ENCODE measurements around the gene ZNF784. TPM values are rescaled to one million over a fixed set of nuclear protein-coding genes. Genes with fewer than 3 reads are reported as not detected.

Gene ZNF784
- total RNA-seq, 4 donors from 2014 or later = 1.3 to 6.0 (median 2.3) TPM

DNA sequence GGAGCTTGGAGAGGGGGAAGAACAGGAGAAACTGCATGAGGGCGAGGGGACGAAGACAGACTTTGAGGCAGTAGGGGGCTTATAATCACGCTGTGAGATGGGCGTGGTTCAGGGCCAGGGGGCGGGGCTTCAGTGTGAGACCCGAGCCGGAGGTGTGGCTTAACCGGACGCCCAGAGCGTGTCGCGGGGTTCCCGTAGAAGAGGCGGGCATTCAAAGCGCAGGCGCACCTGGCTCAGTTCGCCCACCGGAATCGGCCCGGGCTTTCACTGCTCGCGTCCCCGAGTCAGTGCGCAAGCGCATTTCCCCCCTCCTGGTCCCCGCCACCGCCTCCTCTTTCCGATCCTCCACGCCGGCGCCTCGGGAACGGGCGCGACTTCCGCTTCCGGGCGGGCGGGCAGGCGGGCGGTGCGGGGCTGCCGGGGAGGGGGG, 19.1 kb downstream of the ZNF784 start:
- TF ChIP-seq, protein P1, sequence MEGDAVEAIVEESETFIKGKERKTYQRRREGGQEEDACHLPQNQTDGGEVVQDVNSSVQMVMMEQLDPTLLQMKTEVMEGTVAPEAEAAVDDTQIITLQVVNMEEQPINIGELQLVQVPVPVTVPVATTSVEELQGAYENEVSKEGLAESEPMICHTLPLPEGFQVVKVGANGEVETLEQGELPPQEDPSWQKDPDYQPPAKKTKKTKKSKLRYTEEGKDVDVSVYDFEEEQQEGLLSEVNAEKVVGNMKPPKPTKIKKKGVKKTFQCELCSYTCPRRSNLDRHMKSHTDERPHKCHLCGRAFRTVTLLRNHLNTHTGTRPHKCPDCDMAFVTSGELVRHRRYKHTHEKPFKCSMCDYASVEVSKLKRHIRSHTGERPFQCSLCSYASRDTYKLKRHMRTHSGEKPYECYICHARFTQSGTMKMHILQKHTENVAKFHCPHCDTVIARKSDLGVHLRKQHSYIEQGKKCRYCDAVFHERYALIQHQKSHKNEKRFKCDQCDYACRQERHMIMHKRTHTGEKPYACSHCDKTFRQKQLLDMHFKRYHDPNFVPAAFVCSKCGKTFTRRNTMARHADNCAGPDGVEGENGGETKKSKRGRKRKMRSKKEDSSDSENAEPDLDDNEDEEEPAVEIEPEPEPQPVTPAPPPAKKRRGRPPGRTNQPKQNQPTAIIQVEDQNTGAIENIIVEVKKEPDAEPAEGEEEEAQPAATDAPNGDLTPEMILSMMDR (IDR thresholded peaks at IDR 0.05; ENCODE audit: low read depth) = no peak

DNA sequence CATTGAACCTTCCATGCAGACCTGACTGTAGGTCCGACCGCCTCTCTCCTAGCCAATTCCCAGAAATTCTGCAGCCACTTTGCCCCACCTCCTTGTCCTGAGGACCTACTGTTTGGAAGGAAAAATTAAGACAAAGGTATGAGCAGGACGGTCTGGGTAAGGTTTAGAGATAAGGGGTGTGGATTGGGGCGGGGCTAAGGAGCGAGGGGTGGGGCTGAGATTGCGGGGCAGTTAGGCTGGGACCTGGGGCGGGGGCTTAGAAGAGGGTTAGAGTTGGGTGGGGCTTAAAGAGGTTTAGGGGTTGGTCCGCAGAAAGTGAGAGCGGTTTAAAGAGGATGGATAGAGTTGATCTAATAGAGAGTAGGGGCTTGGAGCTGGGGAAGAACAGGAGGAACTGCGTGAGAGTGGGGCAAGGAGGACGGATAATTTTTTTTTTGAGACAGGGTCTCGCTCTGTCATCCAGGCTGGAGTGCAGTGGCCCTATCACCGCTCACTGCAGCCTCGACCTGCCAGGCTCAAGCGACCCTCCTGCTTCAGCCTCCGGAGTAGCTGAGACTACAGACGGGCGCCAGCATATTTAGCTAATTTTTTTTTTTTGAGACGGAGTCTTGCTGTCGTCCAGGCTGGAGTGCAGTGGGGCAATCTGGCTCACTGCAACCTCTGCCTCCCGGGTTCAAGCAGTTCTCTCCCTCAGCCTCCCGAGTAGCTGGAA, 20.6 kb downstream of the ZNF784 start:
- TF ChIP-seq, protein P1 (IDR thresholded peaks at IDR 0.05; ENCODE audit: low read depth) = no peak

DNA sequence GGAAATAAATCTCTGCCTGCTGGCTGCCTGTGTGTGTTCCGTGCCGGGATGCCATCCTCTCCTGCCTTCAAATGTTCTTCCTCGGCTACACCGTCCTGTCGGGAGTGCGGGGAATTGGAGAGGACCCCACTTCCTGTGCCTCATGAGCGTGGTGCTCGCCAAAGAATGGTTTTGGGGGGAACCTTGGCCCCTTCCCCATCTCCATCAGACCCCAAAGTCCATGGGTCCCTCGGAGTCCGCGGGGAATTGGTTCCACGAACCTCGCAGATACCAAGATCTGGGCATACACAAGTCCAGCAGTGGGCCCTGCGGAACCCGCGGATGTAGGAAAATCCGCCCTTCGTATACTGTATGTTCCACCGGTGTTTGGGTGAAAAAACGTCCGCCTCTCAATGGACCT, 21.3 kb downstream of the ZNF784 start:
- TF ChIP-seq, protein P1 (IDR thresholded peaks at IDR 0.05; ENCODE audit: low read depth) = no peak

DNA sequence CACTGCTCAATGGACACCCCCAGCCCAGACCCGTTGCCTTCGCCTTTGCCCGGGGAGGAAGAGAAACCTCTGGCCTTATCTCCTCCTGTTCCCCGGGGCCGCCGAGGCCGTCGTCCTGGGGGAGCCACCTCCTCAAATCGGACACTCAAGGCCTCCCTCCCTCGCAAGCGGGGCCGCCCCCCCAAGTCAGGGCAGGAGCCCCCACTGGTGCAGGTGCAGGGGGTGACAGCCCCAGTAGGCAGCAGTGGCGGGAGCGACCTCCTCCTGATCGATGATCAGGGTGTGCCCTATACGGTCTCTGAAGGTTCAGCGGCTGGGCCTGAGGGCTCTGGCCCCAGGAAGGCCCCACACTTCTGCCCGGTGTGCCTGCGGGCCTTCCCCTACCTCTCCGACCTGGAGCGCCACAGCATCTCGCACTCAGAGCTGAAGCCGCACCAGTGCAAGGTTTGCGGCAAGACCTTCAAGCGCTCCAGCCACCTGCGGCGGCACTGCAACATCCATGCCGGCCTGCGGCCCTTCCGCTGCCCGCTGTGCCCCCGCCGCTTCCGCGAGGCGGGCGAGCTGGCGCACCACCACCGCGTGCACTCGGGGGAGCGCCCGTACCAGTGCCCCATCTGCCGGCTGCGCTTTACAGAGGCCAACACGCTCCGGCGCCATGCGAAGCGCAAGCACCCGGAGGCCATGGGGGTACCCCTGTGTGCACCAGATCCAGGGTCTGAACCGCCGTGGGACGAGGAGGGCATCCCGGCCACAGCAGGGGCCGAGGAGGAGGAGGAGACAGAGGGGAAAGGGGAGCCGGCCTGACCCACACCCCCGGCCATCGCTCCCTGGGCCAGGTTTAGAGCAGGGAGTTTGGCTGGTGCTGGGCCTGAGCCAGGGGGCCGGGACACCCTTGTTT, 22.0 kb downstream of the ZNF784 start:
- TF ChIP-seq, protein P1 (IDR thresholded peaks at IDR 0.05; ENCODE audit: low read depth) = no peak

DNA sequence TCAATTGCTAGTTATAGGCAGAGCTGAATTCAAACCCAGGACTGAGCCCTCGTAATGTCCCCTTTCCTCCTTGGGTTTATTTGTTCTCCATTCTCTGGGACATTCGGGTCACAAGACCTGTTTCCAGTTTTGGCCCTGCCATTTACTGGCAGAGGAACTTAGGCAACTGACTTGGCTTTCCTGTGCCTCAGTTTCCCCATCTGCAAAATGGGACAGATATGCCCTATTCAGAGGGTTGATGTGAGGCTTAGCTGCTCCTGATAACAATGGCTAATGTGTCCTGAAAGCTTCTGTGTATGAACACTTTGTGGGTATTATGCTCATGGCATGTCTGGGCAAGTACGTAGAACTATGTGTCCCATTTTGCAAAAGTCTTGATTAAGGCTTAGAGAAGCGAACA, 23.3 kb downstream of the ZNF784 start:
- TF ChIP-seq, protein P1 (IDR thresholded peaks at IDR 0.05; ENCODE audit: low read depth) = no peak

DNA sequence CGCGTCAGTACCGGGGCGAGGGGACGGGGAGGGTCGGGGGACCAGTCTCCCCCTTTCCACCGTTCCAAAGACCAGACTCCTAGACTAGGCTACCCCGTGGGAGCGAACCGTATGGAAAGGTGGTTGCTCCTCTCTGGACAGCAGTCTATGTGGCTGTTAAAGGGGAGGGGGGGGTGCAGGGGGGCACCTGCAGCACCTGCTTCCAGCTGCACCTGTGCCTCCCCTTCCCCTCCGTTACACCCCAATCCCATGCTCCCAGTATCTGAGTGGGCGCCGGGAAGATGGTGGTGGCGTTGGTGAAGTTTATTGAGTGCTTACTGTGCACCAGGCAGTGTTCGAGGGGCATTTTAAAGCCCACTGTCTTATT, 23.7 kb downstream of the ZNF784 start:
- TF ChIP-seq, protein P1 (IDR thresholded peaks at IDR 0.05; ENCODE audit: low read depth) = no peak

All from subcutaneous adipose tissue (tissue), 4 donors.